ENCODE measurements around the gene PBX1. TPM values are rescaled to one million over a fixed set of nuclear protein-coding genes. Genes with fewer than 3 reads are reported as not detected.

Gene PBX1
- total and polyA plus RNA-seq, 4 donors = 7.8 to 112 (median 33.5) TPM

GRCh38 chr1:164515231-164515630 is 43.8 kb upstream of the PBX1 start:
- no peaks in the 10 kb centered on the region for H3K27me3 ChIP-seq (ENCODE audit: control insufficient read depth in 3 of 3, insufficient read depth in 3 of 3, low read length in 2 of 3)
- no peak overlapping the region for H3K4me3 ChIP-seq
- H3K9me3 ChIP-seq (ENCODE audit: control insufficient read depth in 4 of 4, insufficient read depth in 3 of 4, low read length in 3 of 4) = no peaks in the 10 kb centered on the region
- DNase-seq (no peak), ATAC-seq (ENCODE audit: insufficient read depth, low FRiP score) (no peak)
- H3K36me3 ChIP-seq (ENCODE audit: control insufficient read depth in 4 of 4, insufficient read depth in 4 of 4, low read length in 4 of 4) = no peaks in the 10 kb centered on the region
- 89 to 93% methylated on average over 2 of the region's 2 CpGs for WGBS, 2 donors
- TF ChIP-seq CTCF (IDR thresholded peaks at IDR 0.05; ENCODE audit: control extremely low read depth, extremely low read depth) = no peak
- peaks cover 0 to 11% (median 4%) of the 10 kb centered on the region in 5 donors for H3K4me1 ChIP-seq (ENCODE audit: control insufficient read depth in 5 of 5, insufficient read depth in 5 of 5, low read length in 5 of 5)
- no peak overlapping the region for H3K27ac ChIP-seq (ENCODE audit: low read depth in 1 of 2, low read length in 1 of 2)
- H3K9ac ChIP-seq (ENCODE audit: insufficient read depth in 1 of 2, low read length in 2 of 2) = no peak overlapping the region

GRCh38 chr1:164515711-164516331 is 43.2 kb upstream of the PBX1 start:
- ATAC-seq (ENCODE audit: insufficient read depth, low FRiP score) (no peak), DNase-seq (peak; percentile 25 to 71 (median 53))

GRCh38 chr1:164516591-164516990 is 42.4 kb upstream of the PBX1 start:
- TF ChIP-seq CTCF (IDR thresholded peaks at IDR 0.05; ENCODE audit: control extremely low read depth, extremely low read depth) = no peak
- Histone ChIP-seq H3K36me3 (ENCODE audit: control insufficient read depth in 4 of 4, insufficient read depth in 4 of 4, low read length in 4 of 4) (no peaks in the 10 kb centered on the region), H3K4me1 (ENCODE audit: control insufficient read depth in 5 of 5, insufficient read depth in 5 of 5, low read length in 5 of 5) (peaks cover 0 to 11% (median 4%) of the 10 kb centered on the region in 5 donors), H3K4me3 (no peak overlapping the region), H3K27me3 (ENCODE audit: control insufficient read depth in 3 of 3, insufficient read depth in 3 of 3, low read length in 2 of 3) (no peaks in the 10 kb centered on the region), H3K27ac (ENCODE audit: low read depth in 1 of 2, low read length in 1 of 2) (no peak overlapping the region), H3K9me3 (ENCODE audit: control insufficient read depth in 4 of 4, insufficient read depth in 3 of 4, low read length in 3 of 4) (no peaks in the 10 kb centered on the region), H3K9ac (ENCODE audit: insufficient read depth in 1 of 2, low read length in 2 of 2) (no peak overlapping the region)
- DNase-seq (no peak), ATAC-seq (ENCODE audit: insufficient read depth, low FRiP score) (no peak)
- 92 to 93% methylated on average over 7 of the region's 7 CpGs for WGBS, 2 donors

More at GRCh38 chr1:164515711-164516331, 43.2 kb upstream of the PBX1 start:
- no peaks in the 10 kb centered on the region for H3K9me3 ChIP-seq (ENCODE audit: control insufficient read depth in 4 of 4, insufficient read depth in 3 of 4, low read length in 3 of 4)
- 79 to 89% methylated on average over 8 of the region's 8 CpGs for WGBS, 2 donors
- H3K27me3 ChIP-seq (ENCODE audit: control insufficient read depth in 3 of 3, insufficient read depth in 3 of 3, low read length in 2 of 3) = no peaks in the 10 kb centered on the region
- peaks cover 0 to 11% (median 4%) of the 10 kb centered on the region in 5 donors for H3K4me1 ChIP-seq (ENCODE audit: control insufficient read depth in 5 of 5, insufficient read depth in 5 of 5, low read length in 5 of 5)
- no peak for TF ChIP-seq CTCF (IDR thresholded peaks at IDR 0.05; ENCODE audit: control extremely low read depth, extremely low read depth)
- H3K4me3 ChIP-seq = no peak overlapping the region
- H3K27ac ChIP-seq (ENCODE audit: low read depth in 1 of 2, low read length in 1 of 2) = no peak overlapping the region
- H3K9ac ChIP-seq (ENCODE audit: insufficient read depth in 1 of 2, low read length in 2 of 2) = no peak overlapping the region
- H3K36me3 ChIP-seq (ENCODE audit: control insufficient read depth in 4 of 4, insufficient read depth in 4 of 4, low read length in 4 of 4) = no peaks in the 10 kb centered on the region

Data from lung (tissue), 12 donors.